Lower leg skin (tissue), 3 donors: Measurements from ENCODE around the gene TMUB2.

ENCODE experiments used
- POLR2A ChIP-seq, 2 donors: fragments of 450-650 bp; IDR thresholded peaks; one replicate each; pipeline ENCODE4 v1.6.1; 2016 to 2017; ENCODE audit warnings: antibody characterized with exemption in 2 of 2, mild to moderate bottlenecking in 1 of 2, moderate library complexity in 1 of 2
- TF ChIP-seq, protein P1 (sequence below), 3 donors: fragments of 450-650 bp; IDR thresholded peaks; one replicate each; pipeline ENCODE4 v1.5.1; 2016; ENCODE audit warnings: antibody characterized with exemption in 3 of 3, mild to moderate bottlenecking in 3 of 3, moderate library complexity in 2 of 3

DNA sequence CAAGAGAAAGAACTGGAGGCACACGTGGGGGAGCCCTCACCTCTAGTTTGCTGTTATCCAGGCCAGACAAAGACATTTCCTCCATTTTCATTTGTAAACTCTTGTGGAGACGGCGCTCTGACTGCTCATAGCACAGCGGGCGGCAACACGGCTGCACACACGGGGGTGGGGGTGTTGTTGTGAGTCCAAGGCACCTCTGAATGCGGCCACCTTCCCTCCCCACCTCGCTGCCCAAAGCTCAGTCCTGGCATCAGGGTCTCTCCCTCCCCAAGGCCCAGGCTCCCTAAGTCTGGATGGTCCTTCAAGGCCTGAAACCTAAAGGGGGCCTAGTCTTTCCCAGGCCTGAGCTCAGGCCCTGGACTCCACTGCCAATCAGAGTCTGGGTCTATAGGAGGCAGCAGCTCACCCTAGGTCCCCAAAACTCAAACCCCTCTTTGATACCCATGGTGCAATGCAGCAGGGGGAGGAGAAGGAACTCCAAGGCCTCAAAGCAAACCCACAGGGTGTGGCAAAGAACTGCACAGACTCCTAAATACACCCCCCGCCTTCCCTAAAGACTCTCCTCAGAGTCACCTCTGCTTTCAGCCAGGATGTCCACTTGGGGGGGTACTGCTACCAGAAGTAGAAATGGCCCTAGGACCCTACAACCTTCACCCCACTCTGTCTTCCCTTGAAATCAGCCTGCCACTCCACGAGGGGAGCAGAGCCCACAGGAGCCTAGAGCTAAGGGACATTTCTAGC, 11.4 kb downstream of the TMUB2 start:
- TF ChIP-seq, protein P1, sequence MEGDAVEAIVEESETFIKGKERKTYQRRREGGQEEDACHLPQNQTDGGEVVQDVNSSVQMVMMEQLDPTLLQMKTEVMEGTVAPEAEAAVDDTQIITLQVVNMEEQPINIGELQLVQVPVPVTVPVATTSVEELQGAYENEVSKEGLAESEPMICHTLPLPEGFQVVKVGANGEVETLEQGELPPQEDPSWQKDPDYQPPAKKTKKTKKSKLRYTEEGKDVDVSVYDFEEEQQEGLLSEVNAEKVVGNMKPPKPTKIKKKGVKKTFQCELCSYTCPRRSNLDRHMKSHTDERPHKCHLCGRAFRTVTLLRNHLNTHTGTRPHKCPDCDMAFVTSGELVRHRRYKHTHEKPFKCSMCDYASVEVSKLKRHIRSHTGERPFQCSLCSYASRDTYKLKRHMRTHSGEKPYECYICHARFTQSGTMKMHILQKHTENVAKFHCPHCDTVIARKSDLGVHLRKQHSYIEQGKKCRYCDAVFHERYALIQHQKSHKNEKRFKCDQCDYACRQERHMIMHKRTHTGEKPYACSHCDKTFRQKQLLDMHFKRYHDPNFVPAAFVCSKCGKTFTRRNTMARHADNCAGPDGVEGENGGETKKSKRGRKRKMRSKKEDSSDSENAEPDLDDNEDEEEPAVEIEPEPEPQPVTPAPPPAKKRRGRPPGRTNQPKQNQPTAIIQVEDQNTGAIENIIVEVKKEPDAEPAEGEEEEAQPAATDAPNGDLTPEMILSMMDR (IDR thresholded peaks at IDR 0.05), result no peak
- no peak for TF ChIP-seq POLR2A (IDR thresholded peaks at IDR 0.05)
